Naive thymus-derived CD4-positive, alpha-beta T cell (primary cell): ENCODE results near the gene SVBP. TPM values are rescaled to one million over a fixed set of nuclear protein-coding genes. Genes with fewer than 3 reads are reported as not detected.
A peak's percentile ranks its signal among the peaks of the same experiment; 100 is the strongest.
"Not testable (repeated sequence)": the region's sequence is repeated elsewhere in the genome, so short reads cannot be mapped to it uniquely, and the experiment has no call there.

Experiments
- ATAC-seq: fragments of 150-1000 bp; cut with Tn5 transposase; 2 replicates; pipeline ENCODE4 v1.10.0; 2021; ENCODE audit warnings: mild to moderate bottlenecking, moderate library complexity
- CTCF ChIA-PET: fragments of 350-600 bp; sonication (Branson Sonifier 250); formaldehyde crosslinking; loops from one replicate; lab custom pipeline; 2021; ENCODE audit warnings: antibody characterized with exemption; lab: Charles Lee
- POLR2A ChIA-PET: fragments of 350-600 bp; sonication (Branson Sonifier 250); formaldehyde crosslinking; loops from one replicate; lab custom pipeline; 2021; ENCODE audit warnings: antibody characterized with exemption, inconsistent platforms; lab: Charles Lee
- DNase-seq, 9 donors: peaks; one replicate each; pipeline versions ENCODE4 v3.0.0 to v3.0.0-alpha.2; 2020 to 2022; ENCODE audit warnings: mixed read lengths in 1 of 9
- H3K27ac ChIP-seq: one replicate; pipeline ENCODE4 v1.7.0; 2013; ENCODE audit warnings: mild to moderate bottlenecking, low read depth, low read length, moderate library complexity
- H3K27me3 ChIP-seq, 2 donors: one replicate each; pipeline ENCODE4 v1.7.0; 2013; ENCODE audit warnings: low read length in 2 of 2, mild to moderate bottlenecking in 2 of 2, moderate library complexity in 2 of 2; ENCODE audit not compliant: control insufficient read depth in 2 of 2, insufficient read depth in 2 of 2
- H3K36me3 ChIP-seq, 3 experiments: 1 replicate in 2 of 3; 2 replicates in 1 of 3; pipeline ENCODE4 v1.7.0; 2013; ENCODE audit warnings: low read length in 3 of 3, mild to moderate bottlenecking in 3 of 3, moderate library complexity in 1 of 3; ENCODE audit not compliant: insufficient read depth in 3 of 3, control insufficient read depth in 2 of 3
- H3K4me1 ChIP-seq, 2 donors: one replicate each; pipeline ENCODE4 v1.7.0; 2013; ENCODE audit warnings: low read length in 2 of 2, mild to moderate bottlenecking in 2 of 2, moderate library complexity in 1 of 2; ENCODE audit not compliant: control insufficient read depth in 2 of 2, insufficient read depth in 2 of 2
- H3K4me3 ChIP-seq: 2 replicates; pipeline ENCODE4 v1.7.0; 2013; ENCODE audit warnings: mild to moderate bottlenecking, low read length
- H3K9me3 ChIP-seq, 3 experiments: 1 replicate in 2 of 3; 2 replicates in 1 of 3; pipeline ENCODE4 v1.7.0; 2013; ENCODE audit warnings: low read length in 3 of 3; ENCODE audit not compliant: control insufficient read depth in 2 of 3
- H3K27ac Mint-ChIP-seq, 9 donors: one replicate each; pipeline ENCODE4 v1.8.0; 2020 to 2022; ENCODE audit warnings: mixed read lengths in 9 of 9, mild to moderate bottlenecking in 8 of 9, moderate library complexity in 5 of 9, inconsistent platforms in 2 of 9
- H3K27me3 Mint-ChIP-seq, 5 donors: one replicate each; pipeline ENCODE4 v1.8.0; 2021 to 2022; ENCODE audit warnings: mixed read lengths in 5 of 5, mild to moderate bottlenecking in 1 of 5
- H3K36me3 Mint-ChIP-seq, 5 donors: one replicate each; pipeline ENCODE4 v1.8.0; 2020 to 2022; ENCODE audit warnings: mixed read lengths in 5 of 5, mild to moderate bottlenecking in 3 of 5, inconsistent platforms in 1 of 5
- H3K4me1 Mint-ChIP-seq, 7 donors: one replicate each; pipeline ENCODE4 v1.8.0; 2020 to 2022; ENCODE audit warnings: mixed read lengths in 7 of 7, mild to moderate bottlenecking in 3 of 7, inconsistent platforms in 1 of 7
- H3K4me3 Mint-ChIP-seq, 10 donors: one replicate each; pipeline ENCODE4 v1.8.0; 2020 to 2022; ENCODE audit warnings: mild to moderate bottlenecking in 10 of 10, mixed read lengths in 10 of 10, moderate library complexity in 6 of 10, inconsistent platforms in 2 of 10
- H3K9me3 Mint-ChIP-seq, 11 donors: one replicate each; pipeline ENCODE4 v1.8.0; 2020 to 2022; ENCODE audit warnings: mixed read lengths in 11 of 11, mild to moderate bottlenecking in 4 of 11, inconsistent platforms in 1 of 11, moderate library complexity in 1 of 11
- intact Hi-C, 2 donors: fragments of 100-400 bp; cut with micrococcal nuclease; formaldehyde crosslinking; loops; one replicate each; pipeline ENCODE4 v1.15.1; 2023
- polyA plus RNA-seq, 2 donors: library from polyadenylated mRNA; unstranded; fragments of 300-500 nt; fragmentation: Illumina TruSeq; gene quantifications; one replicate each; pipeline ENCODE4 v1.2.3, GENCODE V29; 2021
- total RNA-seq, 6 experiments: library from RNA in 5 of 6; stranded (reverse) in 5 of 6; gene quantifications; 1 replicate in 5 of 6; 2 replicates in 1 of 6; pipeline ENCODE4 v1.2.3 and lab custom pipeline; 2021 to 2026

SVBP gene
- total and polyA plus RNA-seq, 7 experiments from 2014 or later = 12.7 to 47.2 (median 19.7) TPM

GRCh38 chr1:42815941-42816584 is 1.1 kb downstream of the SVBP start:
- ChIA-PET CTCF (interaction anchor here (0.6 to 1.2 kb wide), 7 partner anchors 8 to 458 kb away, joined by 3 to 7 read pairs (median 3); no protein-coding TSS in a partner anchor), POLR2A (interaction anchor here (0.6 to 3.5 kb wide), 13 partner anchors 9 to 701 kb away, joined by 3 to 50 read pairs (median 4); partner anchors contain the start of genes C1orf50, P3H1, PPIH and YBX1)
- Histone ChIP-seq H3K4me3 (peak overlapping the region; percentile 69), H3K36me3 (no peaks in the 10 kb centered on the region), H3K27ac (peak overlapping the region; percentile 75), H3K4me1 (peaks cover 6 to 10% of the 10 kb centered on the region in 2 donors), H3K9me3 (no peaks in the 10 kb centered on the region), H3K27me3 (no peaks in the 10 kb centered on the region)
- H3K27ac Mint-ChIP-seq = peak overlapping the region; percentile 64 to 94 (median 86)
- H3K9me3 Mint-ChIP-seq = no peaks in the 10 kb centered on the region
- peak in 2 of 9 donors; percentile 2 to 11 for DNase-seq
- no peak for ATAC-seq
- intact Hi-C loops = loop anchor here (1.0 to 5.0 kb wide), 9 partner anchors 31 to 1954 kb away; partner anchors contain the start of genes C1orf50 (in 1 of the 2), CCDC30 (in 1 of the 2), CDC20 (in 1 of the 2) and CITED4 (in 1 of the 2)
- peaks cover 0 to 13% (median 8%) of the 10 kb centered on the region in 5 donors for H3K36me3 Mint-ChIP-seq
- peaks cover 19 to 39% (median 29%) of the 10 kb centered on the region in 7 donors for H3K4me1 Mint-ChIP-seq
- peak overlapping the region; percentile 76 to 90 (median 84) for H3K4me3 Mint-ChIP-seq
- H3K27me3 Mint-ChIP-seq = peaks cover 0 to 10% (median 0%) of the 10 kb centered on the region in 5 donors

GRCh38 chr1:42814815-42815214 is 2.4 kb downstream of the SVBP start:
- H3K9me3 ChIP-seq, H3K27ac Mint-ChIP-seq, DNase-seq, CTCF ChIA-PET, H3K4me3 ChIP-seq, H3K27me3 ChIP-seq, ATAC-seq, H3K27ac ChIP-seq, H3K9me3 Mint-ChIP-seq, H3K36me3 ChIP-seq, H3K27me3 Mint-ChIP-seq: not testable (repeated sequence)
- intact Hi-C loops = loop anchor here (5.0 kb wide), 3 partner anchors 107 to 1953 kb away; partner anchors contain the start of genes CDC20 (in 1 of the 2) and CITED4 (in 1 of the 2)
- Mint-ChIP-seq H3K4me1 (peaks cover 20 to 33% (median 25%) of the 10 kb centered on the region in 7 donors), H3K4me3 (peak overlapping the region in 1 of 10 donors; percentile 53), H3K36me3 (peaks cover 0 to 18% (median 8%) of the 10 kb centered on the region in 5 donors)
- POLR2A ChIA-PET = interaction anchor here (1.3 to 3.5 kb wide), 2 partner anchors 47 to 150 kb away, joined by 4 to 50 read pairs; partner anchors contain the start of genes C1orf50 and P3H1
- H3K4me1 ChIP-seq = peaks cover 6 to 10% of the 10 kb centered on the region in 2 donors

DNA sequence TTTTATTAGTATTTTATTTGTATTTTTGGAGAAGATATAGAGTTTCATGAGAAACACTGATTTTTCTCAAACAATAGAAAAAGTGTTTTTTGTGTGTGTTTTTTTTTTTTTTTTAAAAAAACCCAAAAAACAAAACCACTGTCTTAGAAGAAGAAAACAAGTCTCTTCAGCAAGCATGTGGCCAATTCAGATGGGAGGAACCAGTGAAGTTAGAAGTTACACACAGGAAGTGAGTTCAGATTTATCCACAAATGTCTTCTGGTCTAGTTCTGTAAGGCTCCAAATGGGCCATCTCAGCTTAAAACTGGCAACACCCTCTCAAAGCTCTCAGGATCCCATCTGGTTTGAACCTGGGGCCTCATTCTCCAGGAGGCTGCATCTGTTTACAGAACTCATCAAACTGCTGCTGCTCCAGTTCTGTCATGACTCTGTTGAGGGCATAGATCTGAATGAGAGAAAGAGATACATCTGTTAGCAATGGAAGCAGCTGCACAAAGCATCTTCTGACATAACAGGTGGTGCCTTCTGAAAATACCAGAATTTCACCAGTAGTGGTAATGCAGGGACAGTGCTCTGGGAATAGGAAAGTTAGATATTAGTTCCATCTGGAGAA is 10.0 kb downstream of the SVBP start:
- ATAC-seq = no peak
- Mint-ChIP-seq H3K27me3 (peaks cover 0 to under 1% (median 0%) of the 10 kb centered on the region in 5 donors), H3K36me3 (peaks cover 4 to 31% (median 16%) of the 10 kb centered on the region in 5 donors), H3K4me1 (peaks cover 5 to 19% (median 13%) of the 10 kb centered on the region in 7 donors), H3K9me3 (peaks cover 0 to 5% (median 0%) of the 10 kb centered on the region in 11 donors), H3K4me3 (no peak overlapping the region), H3K27ac (peak overlapping the region in 6 of 9 donors; percentile 45 to 84 (median 66))
- no peak overlapping the region for H3K4me3 ChIP-seq
- intact Hi-C loops = no loop called here
- ChIA-PET CTCF (interaction anchor here (0.7 kb wide), 1 partner anchor 9 kb away, joined by 3 read pairs; no protein-coding TSS in a partner anchor), POLR2A (interaction anchor here (1.3 kb wide), 1 partner anchor 9 kb away, joined by 4 read pairs; no protein-coding TSS in a partner anchor)
- no peaks in the 10 kb centered on the region for H3K27me3 ChIP-seq
- no peaks in the 10 kb centered on the region for H3K9me3 ChIP-seq
- H3K36me3 ChIP-seq = peaks cover 0 to 7% (median 0%) of the 10 kb centered on the region in 3 experiments
- H3K4me1 ChIP-seq = peaks cover 0 to 4% of the 10 kb centered on the region in 2 donors
- no peak for DNase-seq
- H3K27ac ChIP-seq = no peak overlapping the region

DNA sequence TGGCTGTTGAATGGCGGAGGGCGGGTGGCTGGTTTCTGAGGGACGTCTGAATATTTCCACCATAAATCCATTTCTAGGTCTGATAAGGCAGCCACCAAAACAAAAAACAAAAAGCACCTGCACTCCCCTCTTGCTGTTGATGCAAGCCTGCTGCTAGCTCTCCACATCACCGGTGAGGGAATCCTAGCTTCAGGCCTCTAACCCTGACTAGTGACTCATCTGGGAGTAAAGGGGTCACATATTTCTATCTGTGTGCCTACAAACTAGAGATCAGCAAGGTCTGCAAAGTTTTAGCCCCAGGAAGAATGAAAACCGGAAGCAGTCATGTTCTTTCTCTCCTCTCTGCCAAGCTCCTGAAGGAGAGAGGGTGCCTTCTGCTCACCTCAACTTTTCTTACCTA is 10.6 kb downstream of the SVBP start:
- Histone ChIP-seq H3K27me3 (no peaks in the 10 kb centered on the region), H3K27ac (no peak overlapping the region), H3K4me1 (peaks cover 0 to 4% of the 10 kb centered on the region in 2 donors), H3K36me3 (peaks cover 0 to 7% (median 0%) of the 10 kb centered on the region in 3 experiments), H3K9me3 (no peaks in the 10 kb centered on the region), H3K4me3 (no peak overlapping the region)
- peaks cover 4 to 33% (median 14%) of the 10 kb centered on the region in 5 donors for H3K36me3 Mint-ChIP-seq
- no peak overlapping the region for H3K4me3 Mint-ChIP-seq
- ATAC-seq (no peak), DNase-seq (no peak)
- peaks cover 5 to 17% (median 13%) of the 10 kb centered on the region in 7 donors for H3K4me1 Mint-ChIP-seq
- intact Hi-C loops = no loop called here
- peaks cover 0 to 5% (median 0%) of the 10 kb centered on the region in 11 donors for H3K9me3 Mint-ChIP-seq
- peaks cover 0 to 3% (median 0%) of the 10 kb centered on the region in 5 donors for H3K27me3 Mint-ChIP-seq
- ChIA-PET POLR2A (interaction anchor here (1.3 kb wide), 1 partner anchor 10 kb away, joined by 4 read pairs; no protein-coding TSS in a partner anchor), CTCF (interaction anchor here (0.7 kb wide), 1 partner anchor 10 kb away, joined by 3 read pairs; no protein-coding TSS in a partner anchor)
- peak overlapping the region in 4 of 9 donors; percentile 9 to 75 (median 58) for H3K27ac Mint-ChIP-seq

GRCh38 chr1:42806171-42806570 is 11.0 kb downstream of the SVBP start:
- Mint-ChIP-seq H3K9me3 (peaks cover 0 to 5% (median 0%) of the 10 kb centered on the region in 11 donors), H3K27ac (peak overlapping the region in 3 of 9 donors; percentile 49 to 75 (median 68)), H3K4me1 (peaks cover 5 to 16% (median 12%) of the 10 kb centered on the region in 7 donors), H3K36me3 (peaks cover 4 to 30% (median 11%) of the 10 kb centered on the region in 5 donors), H3K4me3 (no peak overlapping the region), H3K27me3 (peaks cover 0 to 3% (median 0%) of the 10 kb centered on the region in 5 donors)
- H3K4me3 ChIP-seq = no peak overlapping the region
- H3K4me1 ChIP-seq = peaks cover 0 to 4% of the 10 kb centered on the region in 2 donors
- DNase-seq (no peak), ATAC-seq (no peak)
- no peaks in the 10 kb centered on the region for H3K27me3 ChIP-seq
- H3K27ac ChIP-seq = no peak overlapping the region
- CTCF ChIA-PET = no interaction called here
- POLR2A ChIA-PET = interaction anchor here (0.7 kb wide), 1 partner anchor 10 kb away, joined by 3 read pairs; no protein-coding TSS in a partner anchor
- intact Hi-C loops = no loop called here
- H3K36me3 ChIP-seq = peaks cover 0 to 7% (median 0%) of the 10 kb centered on the region in 3 experiments
- H3K9me3 ChIP-seq = no peaks in the 10 kb centered on the region
